Measurements from ENCODE around the gene SCLT1. TPM values are rescaled to one million over a fixed set of nuclear protein-coding genes. Genes with fewer than 3 reads are reported as not detected.

The SCLT1 gene
- total and polyA plus RNA-seq, 2 of the 4 experiments (the other 2 are of a cell fraction) = 4.9 to 7.7 TPM

- Histone ChIP-seq H3K36me3 (ENCODE audit: control insufficient read depth, insufficient read depth, low read length) (no peaks in the 10 kb centered on the region), H2AK5ac (ENCODE audit: low read depth, low read length) (no peak overlapping the region), H4K91ac (ENCODE audit: insufficient read depth, low read depth, low read length) (no peak overlapping the region), H2AK9ac (replicated peaks; ENCODE audit: low read depth, low read length, poor library complexity) (no peak overlapping the region), H3K9me1 (ENCODE audit: insufficient read depth, low read length) (no peaks in the 10 kb centered on the region), H3K4me1 (ENCODE audit: control insufficient read depth, insufficient read depth, low read length) (no peaks in the 10 kb centered on the region), H4K5ac (ENCODE audit: low read depth, low read length) (no peak overlapping the region), H3K4ac (ENCODE audit: low read depth, low read length) (no peak overlapping the region), H3K23ac (ENCODE audit: low read depth, low read length) (no peak overlapping the region), H2BK120ac (ENCODE audit: low read depth, low read length) (no peak overlapping the region), H2BK5ac (ENCODE audit: low read depth, low read length, poor library complexity, severe bottlenecking) (no peak overlapping the region), H3K9me3 (ENCODE audit: control insufficient read depth, insufficient read depth, low read length) (no peaks in the 10 kb centered on the region), H4K8ac (ENCODE audit: low read depth in 2 of 2, low read length in 2 of 2) (no peak overlapping the region), H4K20me1 (ENCODE audit: insufficient read depth, low read length) (no peaks in the 10 kb centered on the region), H3K18ac (ENCODE audit: low read depth, low read length) (no peak overlapping the region), H3K4me3 (ENCODE audit: insufficient read depth, low read depth, low read length) (no peak overlapping the region), H3K4me2 (ENCODE audit: low read depth, low read length) (no peak overlapping the region), H2AFZ (replicated peaks; ENCODE audit: low read length, poor library complexity) (no peak overlapping the region), H3K79me1 (ENCODE audit: low read depth in 1 of 2, low read length in 2 of 2) (no peaks in the 10 kb centered on the region), H3K27me3 (ENCODE audit: control insufficient read depth, insufficient read depth, low read length) (no peaks in the 10 kb centered on the region), H3K27ac (ENCODE audit: insufficient read depth, low read length) (no peak overlapping the region), H3K14ac (replicated peaks; ENCODE audit: low read depth, low read length) (no peak overlapping the region), H2BK20ac (ENCODE audit: low read depth, low read length) (no peak overlapping the region), H3K9ac (ENCODE audit: low read depth, low read length) (no peak overlapping the region), H2BK15ac (ENCODE audit: low read depth, low read length) (no peak overlapping the region), H3K56ac (ENCODE audit: extremely low read depth, insufficient read depth, low read length) (no peak overlapping the region)
- intact Hi-C loops (cut with micrococcal nuclease) = loop anchor here (10.0 kb wide), 2 partner anchors 714 to 904 kb away; no protein-coding TSS in a partner anchor
- in situ Hi-C loops (cut with MboI; ENCODE audit: low sequenced_read_pairs) = loop anchor here (10.0 kb wide), 1 partner anchor 224 kb away; no protein-coding TSS in a partner anchor
- POLR2A ChIA-PET (ENCODE audit: unreplicated experiment) = no interaction called here
- DNase-seq = no peak
- dilution Hi-C loops (cut with HindIII; ENCODE audit: low sequenced_read_pairs, unreplicated experiment) = no loop called here
- no TSS peak for BruUV-seq (replicated peaks)
- TF ChIP-seq RFX5 (IDR thresholded peaks at IDR 0.05; ENCODE audit: low read depth, low read length) (no peak), USF2 (IDR thresholded peaks at IDR 0.05; ENCODE audit: low read depth, low read length) (no peak), MAFK (IDR thresholded peaks at IDR 0.05; ENCODE audit: low read depth, low read length) (no peak), RCOR1 (IDR thresholded peaks at IDR 0.05; ENCODE audit: insufficient replicate concordance, low read length) (no peak), POLR2A (IDR thresholded peaks at IDR 0.05; ENCODE audit: low read depth, low read length) (no peak), MAZ (IDR thresholded peaks at IDR 0.05; ENCODE audit: borderline replicate concordance, low read depth, low read length) (no peak), BHLHE40 (IDR thresholded peaks at IDR 0.05; ENCODE audit: low read depth, low read length) (no peak), RAD21 (IDR thresholded peaks at IDR 0.05; ENCODE audit: low read length) (no peak), NFE2L2 (IDR thresholded peaks at IDR 0.05; ENCODE audit: low read depth, low read length) (no peak), SMC3 (IDR thresholded peaks at IDR 0.05; ENCODE audit: low read depth, low read length) (no peak), CHD1 (IDR thresholded peaks at IDR 0.05; ENCODE audit: low read depth, low read length) (no peak), FOS (IDR thresholded peaks at IDR 0.05; ENCODE audit: low read depth, low read length) (no peak), MXI1 (IDR thresholded peaks at IDR 0.05; ENCODE audit: borderline replicate concordance, low read depth, low read length) (no peak), CEBPB (IDR thresholded peaks at IDR 0.05; ENCODE audit: low read depth, low read length) (no peak)
- TF ChIP-seq, protein P1, sequence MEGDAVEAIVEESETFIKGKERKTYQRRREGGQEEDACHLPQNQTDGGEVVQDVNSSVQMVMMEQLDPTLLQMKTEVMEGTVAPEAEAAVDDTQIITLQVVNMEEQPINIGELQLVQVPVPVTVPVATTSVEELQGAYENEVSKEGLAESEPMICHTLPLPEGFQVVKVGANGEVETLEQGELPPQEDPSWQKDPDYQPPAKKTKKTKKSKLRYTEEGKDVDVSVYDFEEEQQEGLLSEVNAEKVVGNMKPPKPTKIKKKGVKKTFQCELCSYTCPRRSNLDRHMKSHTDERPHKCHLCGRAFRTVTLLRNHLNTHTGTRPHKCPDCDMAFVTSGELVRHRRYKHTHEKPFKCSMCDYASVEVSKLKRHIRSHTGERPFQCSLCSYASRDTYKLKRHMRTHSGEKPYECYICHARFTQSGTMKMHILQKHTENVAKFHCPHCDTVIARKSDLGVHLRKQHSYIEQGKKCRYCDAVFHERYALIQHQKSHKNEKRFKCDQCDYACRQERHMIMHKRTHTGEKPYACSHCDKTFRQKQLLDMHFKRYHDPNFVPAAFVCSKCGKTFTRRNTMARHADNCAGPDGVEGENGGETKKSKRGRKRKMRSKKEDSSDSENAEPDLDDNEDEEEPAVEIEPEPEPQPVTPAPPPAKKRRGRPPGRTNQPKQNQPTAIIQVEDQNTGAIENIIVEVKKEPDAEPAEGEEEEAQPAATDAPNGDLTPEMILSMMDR (conservative IDR thresholded peaks at IDR 0.05; ENCODE audit: low read depth, low read length) = no peak
- TF ChIP-seq, protein P2, sequence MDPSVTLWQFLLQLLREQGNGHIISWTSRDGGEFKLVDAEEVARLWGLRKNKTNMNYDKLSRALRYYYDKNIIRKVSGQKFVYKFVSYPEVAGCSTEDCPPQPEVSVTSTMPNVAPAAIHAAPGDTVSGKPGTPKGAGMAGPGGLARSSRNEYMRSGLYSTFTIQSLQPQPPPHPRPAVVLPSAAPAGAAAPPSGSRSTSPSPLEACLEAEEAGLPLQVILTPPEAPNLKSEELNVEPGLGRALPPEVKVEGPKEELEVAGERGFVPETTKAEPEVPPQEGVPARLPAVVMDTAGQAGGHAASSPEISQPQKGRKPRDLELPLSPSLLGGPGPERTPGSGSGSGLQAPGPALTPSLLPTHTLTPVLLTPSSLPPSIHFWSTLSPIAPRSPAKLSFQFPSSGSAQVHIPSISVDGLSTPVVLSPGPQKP (IDR thresholded peaks at IDR 0.05; ENCODE audit: borderline replicate concordance, low read depth, low read length) = no peak
- CTCF ChIA-PET = no interaction called here
- no peak for ATAC-seq (ENCODE audit: low read depth)
These were observed 5.2 kb upstream of the SCLT1 start for GRCh38 chr4:129098531-129099001.
